Superior temporal gyrus (tissue), 1 donor: ENCODE measurements around the gene DNAJA3.

ENCODE experiments used
- DNase-seq: peaks from one replicate; pipeline ENCODE4 v3.0.0-alpha.2; 2016; ENCODE audit errors: extremely low spot score

DNAJA3 gene

GRCh38 chr16:4407543-4408322 is 17.9 kb upstream of the DNAJA3 start:
- DNase-seq, result no peak

- DNase-seq, result no peak
These were observed 17.4 kb upstream of the DNAJA3 start for GRCh38 chr16:4408323-4408690.

GRCh38 chr16:4409081-4409932 is 16.4 kb upstream of the DNAJA3 start:
- peak; percentile 23 for DNase-seq

- peak; percentile 88 for DNase-seq
These were observed 15.2 kb upstream of the DNAJA3 start for GRCh38 chr16:4410335-4411075.

- DNase-seq, result peak; percentile 94
These were observed 14.0 kb upstream of the DNAJA3 start for GRCh38 chr16:4411684-4412083.

GRCh38 chr16:4412159-4412558 is 13.5 kb upstream of the DNAJA3 start:
- no peak for DNase-seq

GRCh38 chr16:4412854-4413253 is 12.8 kb upstream of the DNAJA3 start:
- no peak for DNase-seq

- DNase-seq, result no peak
These were observed 11.3 kb upstream of the DNAJA3 start for GRCh38 chr16:4414187-4414917.

- peak; percentile 76 for DNase-seq
These were observed 10.0 kb upstream of the DNAJA3 start for GRCh38 chr16:4415538-4416199.

GRCh38 chr16:4416200-4417032 is 9.3 kb upstream of the DNAJA3 start, which contains the start of gene CORO7:
CORO7 (minus strand) TSS chr16:4416596; CDS start chr16:4416518, 78 bp downstream.
- DNase-seq, result peak; percentile 92

GRCh38 chr16:4419402-4419959 is 6.2 kb upstream of the DNAJA3 start:
- no peak for DNase-seq

GRCh38 chr16:4420505-4421105 is 5.1 kb upstream of the DNAJA3 start:
- DNase-seq, result no peak

- DNase-seq, result peak; percentile 24
These were observed 485 bp downstream of the DNAJA3 start for GRCh38 chr16:4426021-4426684.

- no peak for DNase-seq
These were observed 1.2 kb downstream of the DNAJA3 start for GRCh38 chr16:4426722-4427372.

- no peak for DNase-seq
These were observed 2.8 kb downstream of the DNAJA3 start for GRCh38 chr16:4428500-4428899.

GRCh38 chr16:4431023-4431422 is 5.4 kb downstream of the DNAJA3 start:
- DNase-seq, result no peak

GRCh38 chr16:4433228-4433627 is 7.6 kb downstream of the DNAJA3 start:
- no peak for DNase-seq
